GM12892 (cell line): ENCODE data around the gene GARS1.

Experiments
- POLR2A ChIP-seq: IDR thresholded peaks from 2 replicates; pipeline ENCODE4 v1.6.1; 2011; ENCODE audit warnings: low read depth, low read length, control low read depth
- POLR2AphosphoS5 ChIP-seq: IDR thresholded peaks from 2 replicates; pipeline ENCODE4 v1.6.1; 2011; ENCODE audit warnings: low read depth, low read length, control low read depth
- TAF1 ChIP-seq: IDR thresholded peaks from 2 replicates; pipeline ENCODE4 v1.6.1; 2011; ENCODE audit warnings: low read depth, mild to moderate bottlenecking, control low read depth, low read length, borderline replicate concordance

GRCh38 chr7:30595436-30596013, 847 bp downstream of the GARS1 start:
- TF ChIP-seq POLR2AphosphoS5 = no peak
- TF ChIP-seq POLR2A = no peak
- TF ChIP-seq TAF1 = no peak
